COLO668 (cell line): Measurements from ENCODE around the gene CMTM3.
"Not testable (repeated sequence)": the region's sequence is repeated elsewhere in the genome, so short reads cannot be mapped to it uniquely, and the experiment has no call there.

Experiments used
- DNase-seq: peaks from one replicate; lab custom pipeline; 2025; ENCODE audit not compliant: unreplicated experiment; lab: John Stamatoyannopoulos, UW

The CMTM3 gene

GRCh38 chr16:66660422-66661209 is 56.1 kb downstream of the CMTM3 start:
- DNase-seq = no peak

GRCh38 chr16:66661210-66661560 is 56.7 kb downstream of the CMTM3 start:
- no peak for DNase-seq

GRCh38 chr16:66661671-66662346 is 57.3 kb downstream of the CMTM3 start:
- DNase-seq = not testable (repeated sequence)

- DNase-seq = no peak
Observed at GRCh38 chr16:66662445-66663194, 58.1 kb downstream of the CMTM3 start.
